PFSK-1 (cell line): Measurements from ENCODE around the gene ATG9A.

Source experiments
- POLR2AphosphoS5 ChIP-seq: IDR thresholded peaks from 2 replicates; pipeline ENCODE4 v1.6.1; 2012; ENCODE audit warnings: low read depth, mild to moderate bottlenecking, control low read depth, low read length, moderate library complexity
- SIN3A ChIP-seq: IDR thresholded peaks from 2 replicates; pipeline ENCODE4 v1.6.1; 2012; ENCODE audit warnings: mild to moderate bottlenecking, low read length, moderate library complexity, borderline replicate concordance; ENCODE audit not compliant: insufficient read depth
- TAF1 ChIP-seq: IDR thresholded peaks from 2 replicates; pipeline ENCODE4 v1.6.1; 2012; ENCODE audit warnings: low read length, control low read depth, borderline replicate concordance; ENCODE audit not compliant: insufficient read depth
- TF ChIP-seq, protein P1 (sequence below), 2 experiments: IDR thresholded peaks; 2 replicates each; pipeline versions ENCODE4 v1.6.1 to v1.8.0; 2011 to 2012; ENCODE audit warnings: low read depth in 2 of 2, low read length in 2 of 2, control low read depth in 1 of 2, inconsistent platforms in 1 of 2, mild to moderate bottlenecking in 1 of 2, moderate library complexity in 1 of 2; ENCODE audit not compliant: insufficient read depth in 1 of 2

DNA sequence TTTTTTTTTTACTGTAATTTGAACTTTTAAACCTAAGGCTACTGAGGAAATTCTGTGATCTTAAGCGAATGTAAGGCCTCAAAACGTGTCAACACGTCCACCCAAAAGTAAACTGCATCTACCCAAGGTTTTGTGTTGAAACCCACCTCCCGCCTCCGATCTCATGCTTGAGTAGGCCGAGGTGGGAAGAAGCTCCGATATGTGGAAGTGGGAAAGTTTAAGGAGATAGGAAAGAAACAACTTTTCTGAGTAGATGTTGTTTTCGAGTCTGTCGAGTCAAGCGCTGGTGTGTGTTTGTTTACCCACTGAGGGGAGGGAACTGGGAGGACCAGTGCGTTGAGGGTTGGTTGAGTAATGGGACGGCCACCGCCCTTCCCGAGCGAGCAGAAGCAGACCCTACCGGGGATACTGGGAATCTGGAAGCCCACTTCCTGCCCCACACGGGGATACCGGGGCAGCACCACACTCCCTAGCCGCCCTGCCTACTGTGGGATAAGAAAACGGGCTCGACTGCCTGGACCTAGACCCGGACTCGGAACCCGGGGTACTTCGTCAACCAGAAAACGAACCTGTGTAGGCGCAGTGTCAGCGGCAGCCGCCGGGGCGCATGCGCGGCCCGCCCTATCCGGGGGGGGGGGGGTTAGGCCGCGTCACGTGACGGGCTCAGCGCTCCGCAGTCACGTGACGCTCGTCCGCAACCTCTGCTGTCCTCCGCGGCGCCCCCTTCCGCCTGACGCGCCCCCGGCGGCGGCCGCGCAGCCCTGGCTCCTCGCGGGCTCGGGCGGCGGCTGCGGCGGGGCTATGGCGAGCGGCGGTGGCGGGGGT is 51.7 kb downstream of the ATG9A start, which contains the start of gene RETREG2:
- TF ChIP-seq POLR2AphosphoS5 (peak; percentile 94), TAF1 (peak; percentile 65; the same call in 1 of the 2 replicates), SIN3A (peak; percentile 79; the same call in 1 of the 2 replicates)
- TF ChIP-seq, protein P1, sequence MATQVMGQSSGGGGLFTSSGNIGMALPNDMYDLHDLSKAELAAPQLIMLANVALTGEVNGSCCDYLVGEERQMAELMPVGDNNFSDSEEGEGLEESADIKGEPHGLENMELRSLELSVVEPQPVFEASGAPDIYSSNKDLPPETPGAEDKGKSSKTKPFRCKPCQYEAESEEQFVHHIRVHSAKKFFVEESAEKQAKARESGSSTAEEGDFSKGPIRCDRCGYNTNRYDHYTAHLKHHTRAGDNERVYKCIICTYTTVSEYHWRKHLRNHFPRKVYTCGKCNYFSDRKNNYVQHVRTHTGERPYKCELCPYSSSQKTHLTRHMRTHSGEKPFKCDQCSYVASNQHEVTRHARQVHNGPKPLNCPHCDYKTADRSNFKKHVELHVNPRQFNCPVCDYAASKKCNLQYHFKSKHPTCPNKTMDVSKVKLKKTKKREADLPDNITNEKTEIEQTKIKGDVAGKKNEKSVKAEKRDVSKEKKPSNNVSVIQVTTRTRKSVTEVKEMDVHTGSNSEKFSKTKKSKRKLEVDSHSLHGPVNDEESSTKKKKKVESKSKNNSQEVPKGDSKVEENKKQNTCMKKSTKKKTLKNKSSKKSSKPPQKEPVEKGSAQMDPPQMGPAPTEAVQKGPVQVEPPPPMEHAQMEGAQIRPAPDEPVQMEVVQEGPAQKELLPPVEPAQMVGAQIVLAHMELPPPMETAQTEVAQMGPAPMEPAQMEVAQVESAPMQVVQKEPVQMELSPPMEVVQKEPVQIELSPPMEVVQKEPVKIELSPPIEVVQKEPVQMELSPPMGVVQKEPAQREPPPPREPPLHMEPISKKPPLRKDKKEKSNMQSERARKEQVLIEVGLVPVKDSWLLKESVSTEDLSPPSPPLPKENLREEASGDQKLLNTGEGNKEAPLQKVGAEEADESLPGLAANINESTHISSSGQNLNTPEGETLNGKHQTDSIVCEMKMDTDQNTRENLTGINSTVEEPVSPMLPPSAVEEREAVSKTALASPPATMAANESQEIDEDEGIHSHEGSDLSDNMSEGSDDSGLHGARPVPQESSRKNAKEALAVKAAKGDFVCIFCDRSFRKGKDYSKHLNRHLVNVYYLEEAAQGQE (IDR thresholded peaks at IDR 0.05; ENCODE audit: insufficient read depth in 1 of 2, low read depth in 2 of 2, low read length in 2 of 2) = no peak
